Frontal cortex (tissue), 4 donors: ENCODE results near the gene GCG. TPM values are rescaled to one million over a fixed set of nuclear protein-coding genes. Genes with fewer than 3 reads are reported as not detected.

Experiments used
- DNase-seq, 2 donors: peaks; one replicate each; pipeline ENCODE4 v3.0.0; 2012; ENCODE audit warnings: low spot score in 2 of 2
- FAIRE-seq: peaks from 2 replicates; lab custom pipeline; 2012; peaks lifted over from hg19 to GRCh38; lab: Jason Lieb, UNC
- total RNA-seq: library from RNA; depleted of rRNA; stranded (reverse); fragments of >200 nt; gene quantifications from one replicate; pipeline ENCODE4 v1.2.3, GENCODE V29; 2014
- donor health status: control.
- donor health status: control.
- donor health status: control.

Gene GCG
- 0.41 TPM for total RNA-seq

- DNase-seq (no peak), FAIRE-seq (no peak)
Measured at GRCh38 chr2:162152147-162152546, at the start of gene GCG. GCG (minus strand) TSS chr2:162152247; CDS start chr2:162149178, 3,069 bp downstream.

GRCh38 chr2:162200636-162201035, 48.6 kb upstream of the GCG start:
- DNase-seq (no peak), FAIRE-seq (no peak)

- FAIRE-seq (no peak), DNase-seq (no peak)
Measured at GRCh38 chr2:162199913-162200312, 47.9 kb upstream of the GCG start.

- no peak for FAIRE-seq
- DNase-seq, result no peak
Measured at GRCh38 chr2:162198239-162198638, 46.2 kb upstream of the GCG start.

GRCh38 chr2:162197069-162197825, 45.2 kb upstream of the GCG start:
- DNase-seq, result no peak
- FAIRE-seq, result no peak

- DNase-seq, result peak in 1 of 2 donors; percentile 5
Measured at GRCh38 chr2:162196638-162197037, 44.6 kb upstream of the GCG start.

GRCh38 chr2:162188451-162188850, 36.4 kb upstream of the GCG start:
- FAIRE-seq (no peak), DNase-seq (no peak)

More at GRCh38 chr2:162196638-162197037, 44.6 kb upstream of the GCG start:
- no peak for FAIRE-seq

GRCh38 chr2:162185541-162186232, 33.6 kb upstream of the GCG start:
- FAIRE-seq (no peak), DNase-seq (no peak)

- DNase-seq, result no peak
- no peak for FAIRE-seq
Measured at GRCh38 chr2:162184821-162185450, 32.9 kb upstream of the GCG start.

- DNase-seq (no peak), FAIRE-seq (no peak)
Measured at GRCh38 chr2:162184359-162184758, 32.3 kb upstream of the GCG start.

- no peak for DNase-seq
- no peak for FAIRE-seq
Measured at GRCh38 chr2:162182395-162182794, 30.3 kb upstream of the GCG start.

GRCh38 chr2:162177301-162177700, 25.3 kb upstream of the GCG start:
- FAIRE-seq (no peak), DNase-seq (no peak)

GRCh38 chr2:162175714-162176113, 23.7 kb upstream of the GCG start:
- no peak for FAIRE-seq
- DNase-seq, result no peak

GRCh38 chr2:162174746-162175145, 22.7 kb upstream of the GCG start:
- FAIRE-seq, result no peak
- no peak for DNase-seq

- DNase-seq, result no peak
- no peak for FAIRE-seq
Measured at GRCh38 chr2:162172802-162173370, 20.8 kb upstream of the GCG start.

- FAIRE-seq (no peak), DNase-seq (no peak)
Measured at GRCh38 chr2:162166745-162167144, 14.7 kb upstream of the GCG start.

GRCh38 chr2:162166174-162166573, 14.1 kb upstream of the GCG start:
- FAIRE-seq (no peak), DNase-seq (no peak)

- no peak for FAIRE-seq
- peak in 1 of 2 donors; percentile 2 for DNase-seq
Measured at GRCh38 chr2:162164802-162165201, 12.8 kb upstream of the GCG start.

- no peak for FAIRE-seq
- no peak for DNase-seq
Measured at GRCh38 chr2:162159446-162159845, 7.4 kb upstream of the GCG start.

GRCh38 chr2:162156149-162156548, 4.1 kb upstream of the GCG start:
- no peak for DNase-seq
- FAIRE-seq, result no peak

- no peak for DNase-seq
Measured at GRCh38 chr2:162155093-162155492, 3.0 kb upstream of the GCG start.

More at GRCh38 chr2:162155093-162155492, 3.0 kb upstream of the GCG start:
- FAIRE-seq, result no peak
